ACC112 (cell line): ENCODE measurements around the gene FOXN3.

Source experiments
- H2AFZ ChIP-seq: fragments of 200-600 bp; sonication (generic); one replicate; pipeline ENCODE4 v1.6.0; 2017; ENCODE audit warnings: antibody characterized with exemption, low read length; ENCODE audit not compliant: unreplicated experiment
- H3K27ac ChIP-seq: fragments of 200-600 bp; sonication (generic); 2 replicates; pipeline ENCODE4 v1.5.1; 2014; ENCODE audit warnings: low read depth, mild to moderate bottlenecking, antibody characterized with exemption, low read length, moderate library complexity
- H3K27me3 ChIP-seq: fragments of 200-600 bp; sonication (generic); 2 replicates; pipeline ENCODE4 v1.6.1; 2014; ENCODE audit warnings: mild to moderate bottlenecking, antibody characterized with exemption, low read length, moderate library complexity, mixed read lengths; ENCODE audit not compliant: insufficient read depth
- H3K36me3 ChIP-seq: fragments of 200-600 bp; sonication (generic); 2 replicates; pipeline ENCODE4 v1.6.1; 2016; ENCODE audit warnings: mild to moderate bottlenecking, antibody characterized with exemption, low read length, moderate library complexity, mixed read lengths; ENCODE audit not compliant: insufficient read depth
- H3K4me1 ChIP-seq: fragments of 200-600 bp; sonication (generic); one replicate; pipeline ENCODE4 v1.6.1; 2016; ENCODE audit warnings: low read length, mixed read lengths; ENCODE audit not compliant: insufficient read depth, unreplicated experiment, control insufficient read depth
- H3K4me3 ChIP-seq: fragments of 200-600 bp; sonication (generic); 2 replicates; pipeline ENCODE4 v1.5.1; 2014; ENCODE audit warnings: mild to moderate bottlenecking, low read depth, low read length
- H3K79me2 ChIP-seq: fragments of 200-600 bp; sonication (generic); one replicate; pipeline ENCODE4 v1.6.0; 2016; ENCODE audit warnings: low read length; ENCODE audit not compliant: control insufficient read depth, unreplicated experiment, insufficient read depth

Gene FOXN3

GRCh38 chr14:89276424-89276975, 140.5 kb downstream of the FOXN3 start:
- Histone ChIP-seq H3K4me3 (no peak overlapping the region), H3K27me3 (no peaks in the 10 kb centered on the region), H3K36me3 (peaks cover 9% of the 10 kb centered on the region), H3K27ac (no peak overlapping the region), H3K79me2 (no peaks in the 10 kb centered on the region), H3K4me1 (no peaks in the 10 kb centered on the region), H2AFZ (no peak overlapping the region)

- no peaks in the 10 kb centered on the region for H3K4me1 ChIP-seq
- H3K27me3 ChIP-seq, result no peaks in the 10 kb centered on the region
- H3K4me3 ChIP-seq, result no peak overlapping the region
- no peak overlapping the region for H3K27ac ChIP-seq
- no peaks in the 10 kb centered on the region for H3K36me3 ChIP-seq
- no peak overlapping the region for H2AFZ ChIP-seq
- H3K79me2 ChIP-seq, result peaks cover 4% of the 10 kb centered on the region
Observed at GRCh38 chr14:89270439-89271227, 146.4 kb downstream of the FOXN3 start.

- Histone ChIP-seq H2AFZ (no peak overlapping the region), H3K27me3 (no peaks in the 10 kb centered on the region), H3K4me1 (no peaks in the 10 kb centered on the region), H3K79me2 (peaks cover 7% of the 10 kb centered on the region), H3K27ac (no peak overlapping the region), H3K36me3 (no peaks in the 10 kb centered on the region), H3K4me3 (no peak overlapping the region)
Observed at GRCh38 chr14:89269404-89269803, 147.6 kb downstream of the FOXN3 start.

DNA sequence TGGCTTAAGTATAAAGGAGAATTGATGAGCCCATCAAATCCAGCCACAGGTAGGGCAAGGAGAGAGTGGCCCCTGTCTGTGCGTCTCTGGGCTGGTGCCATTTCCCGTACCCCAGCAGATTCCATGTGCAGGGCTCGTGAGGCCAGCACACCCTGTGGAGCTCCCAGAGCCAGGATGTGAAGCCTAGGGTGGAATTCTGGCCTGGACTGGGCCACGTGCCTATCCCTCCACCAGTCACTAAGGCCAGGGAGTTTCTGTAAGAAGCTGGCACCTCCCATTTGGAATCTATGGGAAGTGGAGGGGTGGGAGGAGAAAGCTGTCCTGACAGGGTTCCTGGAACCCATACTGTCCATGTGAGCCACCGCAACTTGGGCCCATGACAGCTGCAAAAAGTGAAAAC, 148.5 kb downstream of the FOXN3 start:
- Histone ChIP-seq H3K4me3 (no peak overlapping the region), H2AFZ (no peak overlapping the region), H3K27me3 (no peaks in the 10 kb centered on the region), H3K27ac (no peak overlapping the region), H3K79me2 (peaks cover 8% of the 10 kb centered on the region), H3K4me1 (no peaks in the 10 kb centered on the region), H3K36me3 (no peaks in the 10 kb centered on the region)

DNA sequence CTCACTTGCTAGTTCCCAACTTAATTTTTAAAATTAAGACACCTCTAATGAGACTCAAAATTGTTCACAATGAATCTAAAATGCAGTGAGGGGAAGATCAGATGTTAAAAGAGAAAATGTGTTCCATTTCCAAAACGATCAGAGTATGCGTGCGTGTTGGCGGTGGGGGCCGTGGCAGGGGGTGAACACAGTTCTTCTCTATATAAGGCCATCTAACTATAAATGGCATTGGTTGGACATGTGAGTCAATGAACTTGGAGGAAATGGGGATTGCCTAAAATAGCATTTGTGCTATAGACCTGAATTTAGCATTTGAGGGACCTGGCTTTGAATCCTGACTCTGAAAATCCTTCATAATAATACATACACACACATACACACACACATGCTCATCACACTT, 149.4 kb downstream of the FOXN3 start:
- Histone ChIP-seq H3K27ac (no peak overlapping the region), H3K4me1 (no peaks in the 10 kb centered on the region), H3K36me3 (no peaks in the 10 kb centered on the region), H3K27me3 (no peaks in the 10 kb centered on the region), H2AFZ (no peak overlapping the region), H3K4me3 (no peak overlapping the region), H3K79me2 (peaks cover 8% of the 10 kb centered on the region)

DNA sequence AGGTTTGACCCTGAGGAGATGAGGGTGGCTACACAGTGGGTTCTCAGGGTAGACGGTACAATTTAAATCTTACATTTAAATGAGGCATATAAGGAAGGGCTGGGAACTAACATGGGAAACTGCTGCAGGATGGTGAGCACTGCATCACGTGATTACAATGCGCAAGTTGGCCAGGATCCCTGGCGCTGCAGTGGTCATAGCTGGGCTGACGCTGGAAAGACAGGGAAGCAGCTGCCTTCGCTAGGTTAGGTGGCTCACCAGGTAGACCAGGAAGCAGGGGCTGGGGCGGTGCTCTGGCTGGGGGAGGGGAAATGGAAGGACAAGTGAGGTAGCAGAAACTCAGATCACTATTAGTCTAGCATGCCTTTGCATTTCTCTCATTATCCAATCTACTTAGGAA, 149.9 kb downstream of the FOXN3 start:
- Histone ChIP-seq H3K4me3 (no peak overlapping the region), H2AFZ (no peak overlapping the region), H3K4me1 (no peaks in the 10 kb centered on the region), H3K27ac (no peak overlapping the region), H3K79me2 (peaks cover 8% of the 10 kb centered on the region), H3K36me3 (no peaks in the 10 kb centered on the region), H3K27me3 (no peaks in the 10 kb centered on the region)

DNA sequence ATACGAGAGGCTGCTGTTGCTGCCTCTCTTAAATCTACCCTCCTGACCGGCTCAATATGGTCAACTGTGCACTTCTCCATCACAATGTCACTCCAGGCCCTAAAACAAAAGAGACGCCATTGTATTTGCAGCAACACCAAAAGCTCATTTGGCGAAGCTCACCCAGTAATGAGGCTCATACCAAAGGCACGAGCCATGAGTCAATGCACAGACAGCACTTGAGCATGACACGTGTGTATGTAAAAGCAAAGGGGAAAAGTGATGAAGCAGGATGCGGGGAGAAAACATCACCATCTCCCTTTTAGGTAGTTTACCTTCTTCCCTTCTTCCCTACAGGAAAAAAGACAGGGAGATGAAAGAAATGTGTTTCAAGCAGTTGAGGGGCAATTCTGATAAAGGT, 150.3 kb downstream of the FOXN3 start:
- H3K27me3 ChIP-seq, result no peaks in the 10 kb centered on the region
- H3K79me2 ChIP-seq, result peaks cover 8% of the 10 kb centered on the region
- H3K4me1 ChIP-seq, result no peaks in the 10 kb centered on the region
- no peak overlapping the region for H3K27ac ChIP-seq
- no peaks in the 10 kb centered on the region for H3K36me3 ChIP-seq
- no peak overlapping the region for H3K4me3 ChIP-seq
- no peak overlapping the region for H2AFZ ChIP-seq

GRCh38 chr14:89265234-89265633, 151.8 kb downstream of the FOXN3 start:
- no peaks in the 10 kb centered on the region for H3K4me1 ChIP-seq
- H3K79me2 ChIP-seq, result peaks cover 8% of the 10 kb centered on the region
- H3K36me3 ChIP-seq, result no peaks in the 10 kb centered on the region
- H2AFZ ChIP-seq, result no peak overlapping the region
- H3K4me3 ChIP-seq, result no peak overlapping the region
- no peaks in the 10 kb centered on the region for H3K27me3 ChIP-seq
- no peak overlapping the region for H3K27ac ChIP-seq

DNA sequence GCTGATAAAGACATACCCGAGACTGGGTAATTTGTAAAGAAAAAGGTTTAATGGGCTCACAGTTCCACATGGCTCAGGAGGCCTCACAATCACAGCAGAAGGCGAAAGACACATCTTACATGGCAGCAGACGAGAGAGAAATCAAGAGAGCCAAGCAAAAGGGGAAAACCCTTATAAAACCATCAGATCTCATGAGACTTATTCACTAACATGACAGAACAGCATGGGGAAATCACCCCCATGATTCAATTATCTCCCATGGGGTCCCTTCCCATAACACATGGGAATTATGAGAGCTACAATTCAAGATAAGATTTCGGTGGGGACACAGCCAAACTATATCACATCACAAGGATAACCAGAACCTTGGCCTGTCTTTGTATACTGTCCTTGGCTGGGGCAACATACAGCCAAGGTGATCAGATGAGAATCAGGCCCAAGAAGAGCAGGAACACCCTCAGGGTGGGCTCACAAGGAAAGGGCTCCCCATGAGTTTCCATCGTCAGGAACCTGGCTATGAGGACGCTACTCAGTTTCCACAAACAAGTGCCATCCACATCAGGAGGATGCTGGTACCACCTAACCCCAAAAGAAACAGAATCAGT, 152.7 kb downstream of the FOXN3 start:
- no peaks in the 10 kb centered on the region for H3K4me1 ChIP-seq
- H3K27me3 ChIP-seq, result no peaks in the 10 kb centered on the region
- H3K79me2 ChIP-seq, result peaks cover 8% of the 10 kb centered on the region
- no peak overlapping the region for H2AFZ ChIP-seq
- no peaks in the 10 kb centered on the region for H3K36me3 ChIP-seq
- no peak overlapping the region for H3K4me3 ChIP-seq
- no peak overlapping the region for H3K27ac ChIP-seq

- H3K4me1 ChIP-seq, result no peaks in the 10 kb centered on the region
- H3K79me2 ChIP-seq, result peaks cover 7% of the 10 kb centered on the region
- no peak overlapping the region for H3K4me3 ChIP-seq
- no peak overlapping the region for H3K27ac ChIP-seq
- H3K36me3 ChIP-seq, result no peaks in the 10 kb centered on the region
- no peak overlapping the region for H2AFZ ChIP-seq
- H3K27me3 ChIP-seq, result no peaks in the 10 kb centered on the region
Observed at GRCh38 chr14:89262041-89262440, 155.0 kb downstream of the FOXN3 start.

DNA sequence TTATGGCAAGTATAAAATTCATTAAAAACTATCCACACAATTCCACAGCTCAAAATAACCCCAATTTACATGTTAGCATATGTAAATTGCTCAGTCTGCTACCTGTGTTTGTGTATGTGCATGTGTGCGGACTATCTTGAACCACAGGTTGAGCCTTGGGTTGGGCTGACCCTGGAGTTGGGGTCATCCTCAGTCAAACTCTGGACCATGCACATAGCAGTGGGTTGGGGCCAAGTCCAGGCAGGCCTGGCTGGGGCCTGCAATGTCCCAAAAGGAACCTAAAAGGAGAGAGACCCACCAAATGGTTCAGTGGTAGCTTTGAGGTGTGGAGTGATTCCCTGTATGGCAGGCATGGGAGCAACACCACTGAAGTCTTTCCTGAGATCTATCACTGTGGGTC, 156.1 kb downstream of the FOXN3 start:
- Histone ChIP-seq H3K4me3 (no peak overlapping the region), H2AFZ (no peak overlapping the region), H3K79me2 (peaks cover 9% of the 10 kb centered on the region), H3K27ac (no peak overlapping the region), H3K27me3 (no peaks in the 10 kb centered on the region), H3K36me3 (no peaks in the 10 kb centered on the region), H3K4me1 (no peaks in the 10 kb centered on the region)
